WERI-Rb-1 (cell line): Measurements from ENCODE around the gene DDC.

Source experiments
- DNase-seq: peaks from one replicate; pipeline ENCODE4 v3.0.0-alpha.2; 2020
- H3K27ac ChIP-seq: fragments of 250-450 bp; sonication (Bioruptor Pico); 2 replicates; pipeline ENCODE4 v1.5.1; 2020; ENCODE audit warnings: mild to moderate bottlenecking, moderate library complexity
- H3K27me3 ChIP-seq: fragments of 250-450 bp; sonication (Bioruptor Pico); 2 replicates; pipeline ENCODE4 v1.5.1; 2021; ENCODE audit warnings: mild to moderate bottlenecking, low read depth, moderate library complexity; ENCODE audit not compliant: insufficient read depth, severe bottlenecking
- H3K36me3 ChIP-seq: fragments of 250-450 bp; sonication (Bioruptor Pico); 2 replicates; pipeline ENCODE4 v1.5.1; 2020; ENCODE audit warnings: mild to moderate bottlenecking, moderate library complexity
- H3K4me3 ChIP-seq: 2 replicates; pipeline ENCODE4 v1.5.1; 2011; ENCODE audit warnings: low read depth, mild to moderate bottlenecking, control low read depth, low read length
- H3K9me3 ChIP-seq: fragments of 250-450 bp; sonication (Bioruptor Pico); 2 replicates; pipeline ENCODE4 v1.5.1; 2021; ENCODE audit warnings: mild to moderate bottlenecking, moderate library complexity; ENCODE audit not compliant: severe bottlenecking
- CTCF ChIP-seq: IDR thresholded peaks from 2 replicates; pipeline ENCODE4 v1.5.1; 2011; ENCODE audit warnings: low read depth, mild to moderate bottlenecking, control low read depth, inconsistent platforms, low read length

DDC gene

GRCh38 chr7:50564640-50565558 is at the start of gene DDC:
Gene DDC (minus strand): TSS chr7:50565405. CDS start chr7:50544085, 21,320 bp downstream.
- no peaks in the 10 kb centered on the region for H3K36me3 ChIP-seq
- H3K27me3 ChIP-seq = no peaks in the 10 kb centered on the region
- no peak within 1 kb of the TSS for H3K4me3 ChIP-seq
- no peak within 1 kb of the TSS for H3K27ac ChIP-seq
- DNase-seq = no peak
- no peaks in the 10 kb centered on the region for H3K9me3 ChIP-seq
- no peak for TF ChIP-seq CTCF

- H3K27ac ChIP-seq = no peak overlapping the region
- no peaks in the 10 kb centered on the region for H3K36me3 ChIP-seq
- H3K4me3 ChIP-seq = no peak overlapping the region
- no peak for TF ChIP-seq CTCF
- no peaks in the 10 kb centered on the region for H3K9me3 ChIP-seq
- no peak for DNase-seq
- no peaks in the 10 kb centered on the region for H3K27me3 ChIP-seq
Measured at GRCh38 chr7:50613473-50613872, 48.3 kb upstream of the DDC start.

GRCh38 chr7:50612704-50613103 is 47.5 kb upstream of the DDC start:
- Histone ChIP-seq H3K9me3 (no peaks in the 10 kb centered on the region), H3K4me3 (no peak overlapping the region), H3K36me3 (no peaks in the 10 kb centered on the region), H3K27me3 (no peaks in the 10 kb centered on the region), H3K27ac (no peak overlapping the region)
- no peak for DNase-seq
- TF ChIP-seq CTCF = no peak

GRCh38 chr7:50610521-50611277 is 45.5 kb upstream of the DDC start:
- Histone ChIP-seq H3K27ac (no peak overlapping the region), H3K36me3 (no peaks in the 10 kb centered on the region), H3K9me3 (no peaks in the 10 kb centered on the region), H3K4me3 (no peak overlapping the region), H3K27me3 (no peaks in the 10 kb centered on the region)
- no peak for TF ChIP-seq CTCF
- no peak for DNase-seq

- DNase-seq = no peak
- H3K27ac ChIP-seq = no peak overlapping the region
- no peak overlapping the region for H3K4me3 ChIP-seq
- H3K36me3 ChIP-seq = no peaks in the 10 kb centered on the region
- no peak for TF ChIP-seq CTCF
- H3K9me3 ChIP-seq = no peaks in the 10 kb centered on the region
- H3K27me3 ChIP-seq = no peaks in the 10 kb centered on the region
Measured at GRCh38 chr7:50608196-50608906, 43.1 kb upstream of the DDC start.
